ENCODE results near the gene TMEM255B. TPM values are rescaled to one million over a fixed set of nuclear protein-coding genes. Genes with fewer than 3 reads are reported as not detected.

TMEM255B gene
- total RNA-seq, 1 experiment from 2014 or later: 7.0 TPM

DNA sequence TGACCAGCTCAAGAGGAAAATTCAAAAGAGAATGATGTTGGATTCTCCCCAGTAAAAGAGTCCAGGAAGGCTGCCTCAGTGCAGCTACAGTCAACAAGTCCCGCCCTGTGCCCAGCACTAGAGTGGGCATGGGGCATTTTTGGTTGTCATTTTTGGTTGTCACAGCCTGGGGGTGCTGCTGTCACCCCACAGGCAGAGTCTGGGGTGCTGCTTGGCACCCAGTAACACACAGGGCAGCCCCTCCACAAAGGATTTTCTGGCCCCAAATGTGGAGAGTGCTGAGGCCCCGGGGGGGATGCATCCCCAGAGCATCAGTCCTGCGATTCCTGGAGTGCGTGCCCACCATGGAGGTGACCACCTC, 28.2 kb upstream of the TMEM255B start:
- POLR2A ChIA-PET: no interaction called here
- H3K9me3 Mint-ChIP-seq (ENCODE audit: unreplicated experiment): no peaks in the 10 kb centered on the region
- H3K4me3 Mint-ChIP-seq (ENCODE audit: unreplicated experiment): no peak overlapping the region
- H3K27me3 Mint-ChIP-seq (ENCODE audit: insufficient read depth, unreplicated experiment): peaks cover 29% of the 10 kb centered on the region
- intact Hi-C loops (cut with micrococcal nuclease): no loop called here
- H3K36me3 Mint-ChIP-seq (ENCODE audit: insufficient read depth, unreplicated experiment): no peaks in the 10 kb centered on the region
- no peak overlapping the region for H3K27ac Mint-ChIP-seq (ENCODE audit: low read depth, unreplicated experiment)
- CTCF ChIA-PET: no interaction called here
- TF ChIP-seq, protein P1, sequence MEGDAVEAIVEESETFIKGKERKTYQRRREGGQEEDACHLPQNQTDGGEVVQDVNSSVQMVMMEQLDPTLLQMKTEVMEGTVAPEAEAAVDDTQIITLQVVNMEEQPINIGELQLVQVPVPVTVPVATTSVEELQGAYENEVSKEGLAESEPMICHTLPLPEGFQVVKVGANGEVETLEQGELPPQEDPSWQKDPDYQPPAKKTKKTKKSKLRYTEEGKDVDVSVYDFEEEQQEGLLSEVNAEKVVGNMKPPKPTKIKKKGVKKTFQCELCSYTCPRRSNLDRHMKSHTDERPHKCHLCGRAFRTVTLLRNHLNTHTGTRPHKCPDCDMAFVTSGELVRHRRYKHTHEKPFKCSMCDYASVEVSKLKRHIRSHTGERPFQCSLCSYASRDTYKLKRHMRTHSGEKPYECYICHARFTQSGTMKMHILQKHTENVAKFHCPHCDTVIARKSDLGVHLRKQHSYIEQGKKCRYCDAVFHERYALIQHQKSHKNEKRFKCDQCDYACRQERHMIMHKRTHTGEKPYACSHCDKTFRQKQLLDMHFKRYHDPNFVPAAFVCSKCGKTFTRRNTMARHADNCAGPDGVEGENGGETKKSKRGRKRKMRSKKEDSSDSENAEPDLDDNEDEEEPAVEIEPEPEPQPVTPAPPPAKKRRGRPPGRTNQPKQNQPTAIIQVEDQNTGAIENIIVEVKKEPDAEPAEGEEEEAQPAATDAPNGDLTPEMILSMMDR (IDR thresholded peaks at IDR 0.05; ENCODE audit: unreplicated experiment): no peak
- peaks cover 9% of the 10 kb centered on the region for H3K4me1 Mint-ChIP-seq (ENCODE audit: insufficient read depth, unreplicated experiment)
- no TSS peak for BruUV-seq (replicated peaks)
- DNase-seq (ENCODE audit: unreplicated experiment): no peak

DNA sequence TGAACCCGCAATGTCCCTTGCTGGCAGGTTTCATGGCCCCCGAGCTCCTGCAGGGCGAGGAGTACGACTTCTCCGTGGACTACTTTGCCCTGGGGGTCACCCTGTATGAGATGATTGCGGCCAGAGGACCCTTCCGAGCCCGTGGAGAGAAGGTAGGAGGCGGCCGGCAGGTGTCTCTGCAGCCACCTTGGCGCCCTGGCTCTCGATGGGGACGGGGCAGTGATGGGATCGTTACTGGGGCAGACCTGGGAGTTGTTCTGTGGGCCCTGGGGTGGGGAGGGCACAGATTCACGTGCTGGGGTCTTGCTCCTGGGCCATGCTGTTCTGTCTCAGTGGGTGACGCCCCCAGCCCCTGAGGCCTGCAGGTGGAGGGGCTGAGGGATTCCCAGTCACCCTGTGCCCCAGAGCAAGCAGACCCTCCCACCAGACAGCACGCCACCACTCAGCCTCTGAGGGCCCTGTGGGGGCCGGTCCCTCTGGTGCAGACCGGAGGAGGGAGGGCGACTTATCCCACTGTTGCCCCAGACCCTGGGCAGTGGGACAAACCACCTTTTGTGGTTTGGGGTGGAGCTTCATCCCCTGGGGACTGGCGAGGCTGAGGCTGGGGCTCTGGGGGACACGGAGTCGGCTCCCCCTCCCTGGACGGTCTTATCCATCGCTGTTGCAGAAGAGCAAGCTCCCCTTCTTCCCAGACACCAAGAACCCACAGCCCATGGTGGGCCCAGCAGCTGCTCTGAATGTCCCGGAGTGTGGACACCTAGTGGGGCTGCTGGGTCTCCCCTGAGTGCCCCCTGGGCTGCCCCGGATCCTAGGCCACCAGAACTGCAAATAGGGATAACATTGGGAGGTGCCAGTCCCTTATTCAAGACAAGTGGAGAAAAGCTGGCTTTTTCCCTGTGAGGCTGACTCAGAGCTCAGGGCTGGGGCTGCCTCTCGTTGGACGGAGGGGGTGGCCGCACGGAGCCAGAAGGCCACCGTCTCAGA, 27.5 kb upstream of the TMEM255B start:
- Mint-ChIP-seq H3K9me3 (ENCODE audit: unreplicated experiment) (no peaks in the 10 kb centered on the region), H3K27ac (ENCODE audit: low read depth, unreplicated experiment) (no peak overlapping the region), H3K4me1 (ENCODE audit: insufficient read depth, unreplicated experiment) (peaks cover 9% of the 10 kb centered on the region), H3K4me3 (ENCODE audit: unreplicated experiment) (no peak overlapping the region), H3K36me3 (ENCODE audit: insufficient read depth, unreplicated experiment) (no peaks in the 10 kb centered on the region), H3K27me3 (ENCODE audit: insufficient read depth, unreplicated experiment) (peaks cover 29% of the 10 kb centered on the region)
- no TSS peak for BruUV-seq (replicated peaks)
- TF ChIP-seq, protein P1 (IDR thresholded peaks at IDR 0.05; ENCODE audit: unreplicated experiment): no peak
- POLR2A ChIA-PET: no interaction called here
- intact Hi-C loops (cut with micrococcal nuclease): no loop called here
- DNase-seq (ENCODE audit: unreplicated experiment): no peak
- CTCF ChIA-PET: no interaction called here

DNA sequence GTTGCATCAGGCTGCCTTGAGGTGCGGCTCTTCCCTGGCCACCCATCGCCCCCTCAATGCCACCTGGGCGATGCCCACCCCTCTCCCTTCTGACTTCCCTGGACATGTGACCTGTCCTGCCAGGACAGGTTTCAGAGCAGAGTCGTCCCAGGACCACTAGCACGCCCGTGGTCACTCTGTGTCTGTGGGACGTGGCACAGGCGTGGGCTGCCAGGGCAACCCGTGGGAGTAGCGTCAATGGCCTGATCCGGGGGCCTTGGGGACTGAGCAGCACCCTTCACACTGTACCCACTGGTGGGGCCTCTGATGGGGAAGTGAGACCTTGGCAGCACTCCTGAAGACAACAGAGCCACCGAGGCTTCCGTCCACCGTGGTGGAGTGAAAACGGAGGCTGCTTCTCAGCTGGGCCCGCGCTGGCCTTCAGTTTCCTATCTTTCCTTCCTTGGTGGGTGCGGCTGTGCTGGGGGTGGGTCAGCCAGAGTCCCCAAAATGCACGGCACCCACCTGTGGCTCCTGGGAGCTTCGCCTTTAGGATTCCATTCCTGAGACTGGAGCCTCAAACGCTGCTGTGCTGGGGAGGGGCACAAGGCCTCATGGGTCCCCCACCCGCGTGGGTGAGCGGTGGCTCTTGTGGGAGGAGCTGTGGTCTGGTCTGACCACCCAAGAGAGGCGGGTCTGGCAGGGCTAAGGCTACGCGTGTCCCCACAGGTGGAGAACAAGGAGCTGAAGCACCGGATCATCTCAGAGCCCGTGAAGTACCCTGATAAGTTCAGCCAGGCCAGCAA, 26.7 kb upstream of the TMEM255B start:
- H3K9me3 Mint-ChIP-seq (ENCODE audit: unreplicated experiment): no peaks in the 10 kb centered on the region
- H3K4me1 Mint-ChIP-seq (ENCODE audit: insufficient read depth, unreplicated experiment): peaks cover 9% of the 10 kb centered on the region
- no TSS peak for BruUV-seq (replicated peaks)
- ChIA-PET CTCF (no interaction called here), POLR2A (no interaction called here)
- H3K4me3 Mint-ChIP-seq (ENCODE audit: unreplicated experiment): no peak overlapping the region
- H3K36me3 Mint-ChIP-seq (ENCODE audit: insufficient read depth, unreplicated experiment): no peaks in the 10 kb centered on the region
- intact Hi-C loops (cut with micrococcal nuclease): no loop called here
- TF ChIP-seq, protein P1 (IDR thresholded peaks at IDR 0.05; ENCODE audit: unreplicated experiment): no peak
- peaks cover 29% of the 10 kb centered on the region for H3K27me3 Mint-ChIP-seq (ENCODE audit: insufficient read depth, unreplicated experiment)
- no peak overlapping the region for H3K27ac Mint-ChIP-seq (ENCODE audit: low read depth, unreplicated experiment)
- no peak for DNase-seq (ENCODE audit: unreplicated experiment)

Data from MCF 10A (cell line).